HG03354 (cell line): Measurements from ENCODE around the gene PDCD1.
A peak's percentile ranks its signal among the peaks of the same experiment; 100 is the strongest.

Experiments
- ATAC-seq: cut with Tn5 transposase; IDR thresholded peaks from one replicate; pipeline ENCODE4 v1.9.1; 2021; ENCODE audit warnings: mild to moderate bottlenecking; ENCODE audit not compliant: unreplicated experiment, poor library complexity, severe bottlenecking

PDCD1 gene

DNA sequence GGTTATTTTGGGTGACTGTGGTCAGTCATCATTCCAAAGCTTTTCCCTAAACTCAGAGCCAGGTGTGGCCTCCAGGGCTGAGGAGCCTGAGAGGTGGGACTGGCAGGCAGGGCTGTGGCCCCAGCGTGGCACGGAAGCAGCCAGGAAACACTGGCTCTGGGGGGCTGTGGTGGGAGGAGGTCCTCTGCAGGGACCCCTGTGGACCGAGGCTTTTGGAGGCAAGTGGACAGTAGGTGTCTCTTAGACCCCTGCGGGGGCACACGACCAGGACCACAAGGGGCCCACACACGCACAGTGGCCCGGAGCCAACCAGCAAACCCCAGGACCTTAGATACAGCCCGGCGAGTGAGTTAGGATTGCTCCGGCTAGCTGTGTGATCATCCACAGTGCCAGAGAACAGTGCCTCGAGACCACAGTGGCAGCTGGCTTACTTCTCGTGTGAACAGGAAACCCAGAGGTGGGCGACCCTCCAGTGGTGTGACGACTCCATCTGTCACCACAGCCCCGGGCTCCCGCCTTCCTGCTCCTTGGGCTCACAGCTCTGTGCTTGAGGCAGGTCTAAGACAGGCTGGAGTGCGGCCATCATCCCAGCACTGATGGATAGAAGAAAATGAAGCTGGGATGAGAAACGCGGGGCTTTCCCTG, 9.2 kb upstream of the PDCD1 start:
- ATAC-seq: no peak

DNA sequence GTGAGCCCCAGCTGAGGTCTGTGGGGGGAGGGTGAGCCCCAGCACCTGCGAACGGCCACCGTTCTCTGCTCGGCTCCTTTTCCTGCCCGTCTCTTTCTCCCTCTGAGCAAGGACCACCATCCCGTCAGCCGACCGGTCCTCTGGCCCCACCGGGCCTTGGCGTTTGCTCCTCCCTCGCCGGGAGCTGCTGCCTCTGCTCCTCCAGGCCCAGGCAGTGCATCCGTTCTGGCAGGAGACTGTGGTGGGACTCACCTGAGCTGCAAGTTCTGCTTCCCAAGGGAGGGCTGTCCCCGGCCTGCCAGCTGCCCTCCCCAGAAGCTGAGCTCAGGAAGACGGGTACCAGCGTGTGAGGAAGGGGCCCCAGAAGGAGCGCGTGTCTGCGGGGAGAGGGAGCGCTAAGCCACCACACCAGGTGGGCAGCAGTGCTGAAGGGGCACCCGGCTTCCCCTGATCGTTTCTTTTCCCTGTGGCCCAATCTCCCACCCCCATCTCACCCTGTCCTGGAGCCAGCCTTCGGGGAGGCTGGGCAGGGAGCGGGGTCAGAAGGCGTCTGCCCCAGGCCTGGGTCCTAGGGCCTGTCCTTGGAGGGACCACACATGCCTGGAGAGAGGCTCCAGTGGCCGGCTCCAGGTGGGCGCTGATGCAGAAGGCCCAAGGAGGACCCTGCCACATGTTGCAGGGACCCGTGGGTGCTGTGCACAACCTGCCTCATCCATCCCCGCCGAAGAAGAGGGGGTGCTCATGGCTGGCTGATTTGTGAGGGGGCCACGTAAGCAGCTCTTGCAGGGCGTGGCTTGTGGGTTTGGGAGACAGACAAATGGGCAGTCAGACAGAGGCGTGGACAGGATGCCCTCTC, 8.3 kb upstream of the PDCD1 start:
- ATAC-seq: no peak

DNA sequence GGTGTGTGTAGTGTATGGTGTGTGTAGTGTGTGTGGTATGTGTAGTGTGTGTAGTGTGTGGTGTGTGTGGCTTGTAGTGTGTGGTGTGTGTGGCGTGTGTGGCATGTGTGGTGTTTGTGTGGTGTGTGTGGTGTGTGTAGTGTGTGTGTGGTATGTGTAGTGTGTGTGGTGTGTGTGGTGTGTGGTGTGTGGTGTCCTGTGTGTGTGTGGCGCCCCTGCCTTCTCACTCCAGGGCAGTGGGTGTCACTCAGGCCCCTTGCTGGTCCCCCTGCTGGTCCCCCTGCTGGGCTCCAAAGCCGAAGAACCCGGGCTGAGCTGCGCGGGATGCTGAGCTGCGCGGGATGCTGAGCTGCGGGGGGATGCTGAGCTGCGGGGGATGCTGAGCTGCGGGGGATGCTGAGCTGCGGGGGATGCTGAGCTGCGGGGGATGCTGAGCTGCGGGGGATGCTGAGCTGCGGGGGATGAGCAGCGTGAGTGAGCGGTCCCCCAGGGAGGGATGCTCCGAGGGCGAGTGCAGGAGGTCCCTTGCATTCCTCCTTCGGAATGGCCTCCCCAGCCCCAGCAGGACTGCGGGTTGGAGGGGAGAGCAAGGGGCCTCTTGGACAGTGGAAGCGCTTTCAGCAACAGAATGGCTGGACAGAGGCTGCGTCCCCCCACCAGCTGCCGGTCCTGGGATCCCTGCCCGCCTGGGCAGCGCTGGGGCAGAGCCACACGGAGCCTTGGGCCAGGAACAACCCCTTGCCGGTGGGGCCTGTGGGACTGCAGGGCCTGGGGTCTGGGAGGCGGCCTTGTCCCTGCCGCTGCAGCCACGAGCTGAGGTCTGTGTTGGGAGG, 7.5 kb upstream of the PDCD1 start:
- ATAC-seq: no peak

DNA sequence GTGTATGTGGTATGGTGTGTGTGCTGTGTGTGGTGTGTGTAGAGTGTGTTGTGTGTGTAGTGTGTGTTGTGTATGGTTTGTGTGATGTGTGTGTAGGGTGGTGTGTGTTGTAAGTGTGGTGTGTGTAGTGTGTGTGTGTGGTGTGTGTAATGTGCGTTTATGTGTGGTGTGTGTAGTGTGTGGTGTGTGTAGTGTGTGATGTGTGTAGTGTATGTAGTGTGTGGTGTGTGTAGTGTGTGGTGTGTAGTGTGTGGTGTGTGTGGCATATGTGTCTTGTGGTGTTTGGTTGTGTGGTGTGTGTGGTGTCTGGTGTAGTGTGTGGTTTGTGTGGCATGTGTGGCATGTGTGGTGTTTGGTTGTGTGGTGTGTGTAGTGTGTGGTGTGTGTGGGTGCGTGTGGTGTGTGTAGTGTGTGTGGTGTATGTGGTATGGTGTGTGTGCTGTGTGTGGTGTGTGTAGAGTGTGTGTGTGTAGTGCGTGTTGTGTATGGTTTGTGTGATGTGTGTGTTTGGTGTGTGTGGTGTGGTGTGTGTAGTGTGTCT, 6.8 kb upstream of the PDCD1 start:
- no peak for ATAC-seq

DNA sequence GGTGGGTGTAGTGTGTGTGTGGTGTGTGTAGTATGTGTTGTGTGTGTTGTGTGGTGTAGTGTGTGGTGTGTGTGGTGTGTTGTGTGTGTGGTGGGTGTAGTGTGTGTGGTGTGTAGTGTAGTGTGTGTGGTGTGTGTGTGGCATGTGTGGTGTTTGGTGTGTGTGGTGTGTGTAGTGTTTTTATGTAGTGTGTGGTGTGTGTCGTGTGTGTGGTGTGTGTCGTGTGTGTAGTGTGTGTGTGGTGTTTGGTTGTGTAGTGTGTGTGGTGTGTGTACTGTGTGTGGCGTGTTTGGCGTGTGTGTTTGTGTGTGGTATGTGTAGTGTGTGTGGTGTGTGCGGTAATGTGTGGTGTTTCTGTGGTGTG, 6.1 kb upstream of the PDCD1 start:
- ATAC-seq: no peak

DNA sequence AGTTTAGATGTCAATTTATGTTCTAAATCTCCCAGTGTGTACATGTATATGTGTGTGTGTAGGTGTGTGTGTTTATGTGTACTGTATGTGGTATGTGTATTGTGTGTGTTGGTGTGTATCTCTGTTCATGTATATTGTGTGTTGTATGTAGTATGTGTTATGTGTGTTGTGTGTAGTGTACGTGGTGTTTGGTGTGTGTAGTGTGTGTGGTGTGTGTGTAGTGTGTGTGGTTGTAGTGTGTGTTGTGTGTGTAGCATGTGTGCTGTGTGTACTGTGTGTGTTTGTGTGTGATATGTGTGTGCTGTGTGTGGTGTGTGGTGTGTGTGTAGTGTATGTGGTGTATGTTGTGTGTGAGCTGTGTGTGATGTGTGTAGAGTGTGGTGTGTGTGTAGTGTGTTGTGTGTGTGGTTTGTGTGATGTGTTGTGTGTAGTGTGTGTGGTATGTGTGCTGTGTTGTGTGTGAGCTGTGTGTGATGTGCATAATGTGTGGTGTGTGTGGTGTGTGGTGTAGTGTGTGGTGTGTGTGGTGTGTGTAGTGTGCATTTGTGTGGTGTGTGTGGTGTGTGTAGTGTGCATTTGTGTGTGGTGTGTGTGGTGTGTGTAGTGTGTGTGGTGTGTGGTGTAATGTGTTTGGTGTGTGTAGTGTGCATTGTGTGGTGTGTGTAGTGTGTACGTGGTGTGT, 5.6 kb upstream of the PDCD1 start:
- ATAC-seq: no peak

DNA sequence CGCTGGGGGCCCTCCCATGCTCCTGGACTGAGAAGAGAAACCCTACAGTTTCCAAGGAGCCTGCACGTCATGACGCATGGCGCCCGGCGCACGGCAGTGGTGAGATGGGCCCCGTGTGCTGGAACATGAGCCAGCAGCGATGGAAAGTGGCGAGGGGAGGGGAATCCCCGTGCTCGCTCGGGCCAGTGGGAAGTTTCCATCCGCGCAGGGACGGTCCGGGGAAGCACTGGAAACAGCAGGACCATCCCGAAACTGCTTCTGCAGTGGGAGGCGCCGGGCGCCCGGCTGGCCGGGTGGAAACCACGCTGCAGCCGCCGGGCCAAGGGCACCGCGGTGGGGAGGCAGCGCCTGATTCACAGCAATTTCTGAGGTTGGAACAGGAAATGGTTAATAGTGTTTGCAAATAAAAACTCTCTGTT, 4.9 kb upstream of the PDCD1 start:
- no peak for ATAC-seq

DNA sequence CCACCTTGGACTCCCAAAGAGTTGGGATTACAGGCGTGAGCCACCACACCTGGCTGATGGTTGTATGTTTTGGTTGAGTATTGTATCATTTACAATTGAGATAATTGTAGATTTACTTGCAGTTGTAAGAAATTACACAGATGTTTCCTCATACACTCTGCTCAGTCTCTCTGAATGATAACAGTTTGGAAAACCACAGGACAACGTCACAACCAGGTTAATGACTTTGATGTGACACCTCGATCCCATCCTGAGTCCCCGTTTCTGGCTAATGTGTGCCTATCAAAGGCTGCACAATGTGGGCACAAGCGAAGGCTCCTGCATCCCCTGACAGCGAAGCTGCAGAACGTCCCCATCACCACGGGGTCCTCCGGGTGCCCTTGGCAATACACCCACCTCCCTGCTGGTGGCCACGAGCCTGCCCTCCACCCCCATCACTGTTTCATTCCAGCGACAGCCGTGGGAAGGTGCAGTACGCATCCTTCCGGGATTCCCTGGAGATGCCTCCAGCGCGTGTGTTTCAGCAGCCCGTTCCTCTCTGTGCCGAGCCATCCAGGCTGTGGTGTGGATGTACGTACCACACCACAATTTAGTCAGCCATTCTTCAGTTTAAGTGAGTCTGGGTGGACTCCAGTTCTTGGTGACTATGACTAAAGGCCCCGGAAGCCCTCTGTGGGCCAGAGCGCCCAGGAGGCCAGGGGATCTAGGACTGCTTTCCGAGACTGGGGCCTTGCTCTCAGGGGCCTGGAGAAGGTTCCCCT, 4.3 kb upstream of the PDCD1 start:
- no peak for ATAC-seq

DNA sequence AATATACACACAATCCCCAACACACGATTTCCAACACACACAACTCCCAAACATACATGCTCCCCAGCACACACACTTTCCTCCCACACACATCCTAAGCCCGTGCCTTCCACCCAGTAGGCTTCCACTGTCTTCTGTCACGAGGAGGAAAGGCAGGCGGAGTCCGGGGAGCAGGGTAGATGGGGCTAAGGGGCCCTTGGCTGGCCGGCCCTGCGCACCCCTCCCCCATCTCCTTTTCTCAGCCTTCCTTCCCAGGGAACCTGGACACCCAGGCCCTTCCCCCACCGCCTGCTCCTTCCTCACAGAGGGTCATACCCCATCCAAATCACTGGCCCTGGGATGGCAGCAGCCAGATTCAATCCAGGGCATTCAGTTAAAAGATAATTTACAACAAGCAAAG, 3.4 kb upstream of the PDCD1 start:
- no peak for ATAC-seq

DNA sequence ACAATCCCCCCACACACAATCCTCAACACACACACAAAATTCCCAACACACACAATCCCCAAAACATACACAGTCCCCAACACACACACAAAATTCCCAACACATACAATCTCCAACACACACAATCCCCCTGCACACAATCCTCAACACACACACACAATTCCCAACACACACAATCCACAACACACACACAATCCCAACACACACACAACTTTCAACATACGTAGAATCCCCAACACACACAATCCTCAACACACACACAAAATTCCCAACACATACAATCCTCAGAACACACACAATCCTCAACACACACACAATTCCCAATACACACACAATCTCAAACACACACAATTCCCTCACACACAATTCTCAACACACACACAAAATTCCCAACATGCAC, 2.6 kb upstream of the PDCD1 start:
- ATAC-seq: no peak

DNA sequence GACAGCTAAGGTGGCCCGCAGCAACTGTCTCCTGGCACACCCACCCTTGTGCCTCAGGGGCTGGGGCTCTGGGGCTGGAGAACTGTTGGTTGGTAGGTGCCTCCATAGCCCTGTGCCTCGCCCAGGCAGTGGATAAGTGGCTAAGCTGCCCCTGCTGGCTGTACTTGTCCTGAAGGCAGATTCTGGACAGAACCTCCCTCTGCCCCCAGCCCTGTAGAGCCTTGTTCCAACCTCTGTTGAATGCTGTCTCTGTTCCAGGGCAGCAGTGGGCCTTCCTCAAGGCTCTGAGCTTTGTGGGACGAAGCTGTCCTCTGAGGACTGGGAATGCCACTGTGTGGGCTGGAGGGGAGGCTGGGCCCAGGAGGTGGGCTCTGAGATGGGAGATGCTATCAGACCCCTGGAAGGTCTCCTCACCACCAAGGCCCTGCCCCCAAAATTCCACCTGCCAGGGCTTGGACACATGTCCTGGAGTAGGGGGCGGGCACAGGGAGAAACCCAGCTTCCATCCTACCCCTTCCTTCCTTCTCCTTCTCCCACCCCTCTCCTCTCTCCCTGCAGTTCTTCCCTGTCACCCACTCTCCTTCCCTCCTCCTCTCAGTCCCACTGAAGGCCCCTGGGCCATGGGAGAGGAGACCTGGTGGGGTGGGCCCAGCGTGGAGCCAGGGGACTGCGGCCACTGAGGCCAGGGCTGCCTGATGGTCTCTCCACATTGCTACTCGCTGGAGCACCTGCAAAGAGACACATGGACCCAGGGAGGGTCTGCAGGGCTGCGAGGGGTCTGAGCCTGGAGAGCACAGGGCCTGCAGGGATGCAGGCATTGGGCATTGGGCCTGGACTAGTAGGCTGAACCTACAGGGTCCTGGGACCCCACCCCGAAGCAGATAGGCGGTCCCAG, 1.7 kb upstream of the PDCD1 start:
- peak; percentile 8 for ATAC-seq

DNA sequence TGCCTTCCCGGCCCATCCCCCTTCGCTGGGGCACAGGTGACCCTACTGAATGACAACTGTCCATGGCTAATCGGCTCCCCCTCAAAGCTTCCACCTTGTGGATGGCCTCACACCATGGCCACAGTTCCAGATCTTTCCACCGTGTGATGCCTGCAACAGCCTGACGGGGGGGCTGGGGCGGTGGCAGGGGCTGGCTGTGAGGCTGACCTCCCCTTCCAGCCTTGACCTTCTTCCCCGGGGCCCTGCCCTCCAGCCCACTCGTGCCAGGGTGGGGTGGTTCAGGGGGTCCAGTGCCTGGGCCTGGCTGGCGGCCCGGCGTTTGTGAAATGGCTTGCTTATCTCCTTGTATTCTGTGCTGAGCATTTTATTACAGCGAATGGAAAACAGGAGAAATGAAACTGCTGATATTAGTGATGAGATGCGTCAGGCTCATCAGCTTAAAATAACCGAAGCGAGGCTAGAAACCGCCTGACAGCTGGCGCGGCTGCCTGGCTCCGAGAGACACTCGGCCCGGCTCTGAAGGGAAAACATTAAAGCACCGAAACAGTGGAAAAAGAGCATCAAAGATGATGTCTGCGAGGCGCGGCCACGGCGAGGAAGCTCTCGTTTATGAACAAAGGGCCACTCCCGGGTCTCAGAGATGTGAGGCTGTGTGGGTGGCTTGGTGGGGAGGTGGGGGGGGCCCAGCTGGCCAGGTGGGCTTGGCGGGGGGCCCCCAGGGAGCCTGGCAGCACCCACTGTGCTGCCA, 916 bp upstream of the PDCD1 start:
- ATAC-seq: peak; percentile 62

DNA sequence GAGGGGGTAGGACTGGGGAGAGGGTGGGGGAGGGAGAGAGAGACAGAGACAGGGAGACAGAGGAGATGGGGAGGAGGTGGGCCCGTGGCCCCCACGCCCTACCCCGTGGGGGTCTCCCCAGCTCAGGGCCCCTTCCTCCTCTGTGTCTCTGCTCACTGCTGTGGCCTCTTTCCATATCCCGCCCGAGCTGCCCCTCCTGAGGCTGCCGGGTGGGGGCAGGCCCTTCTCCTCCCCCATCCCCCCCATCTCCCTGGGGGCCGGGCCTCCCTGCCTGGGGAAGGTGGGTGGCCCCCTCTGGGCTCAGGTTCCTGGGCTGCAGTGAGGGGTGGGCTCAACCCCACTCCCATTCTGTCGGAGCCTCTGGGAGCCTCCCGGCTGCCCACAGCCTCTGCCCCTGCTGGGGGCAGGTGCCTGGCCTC, 332 bp upstream of the PDCD1 start:
- ATAC-seq: peak; percentile 15

DNA sequence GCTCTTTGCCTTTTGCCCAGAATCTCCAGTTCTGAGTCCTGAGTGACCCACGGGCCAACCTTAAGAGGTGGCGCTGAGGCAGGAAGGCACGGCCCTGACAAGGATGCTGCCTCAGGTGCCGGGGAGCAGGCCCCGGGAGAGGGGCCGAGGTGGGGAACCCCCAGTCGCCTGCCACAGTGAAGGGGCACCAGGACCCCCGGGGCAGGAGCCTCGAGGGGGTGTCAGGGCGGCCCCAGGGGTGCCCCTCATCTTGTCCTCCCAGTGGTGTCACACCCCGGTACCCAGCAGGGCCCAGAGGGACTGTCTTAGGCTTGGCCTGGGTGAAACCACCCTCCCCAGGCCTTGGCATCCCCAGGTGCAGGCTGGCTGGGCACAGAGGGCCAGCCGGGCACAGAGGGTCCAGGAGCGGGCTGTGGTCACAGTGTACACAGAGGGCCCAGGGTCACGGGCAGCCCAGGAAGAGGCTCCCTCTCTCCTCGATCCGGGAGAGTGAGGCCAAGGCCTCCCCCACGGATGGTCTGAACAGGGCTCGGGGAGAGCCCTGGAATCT, 1.0 kb downstream of the PDCD1 start:
- no peak for ATAC-seq

DNA sequence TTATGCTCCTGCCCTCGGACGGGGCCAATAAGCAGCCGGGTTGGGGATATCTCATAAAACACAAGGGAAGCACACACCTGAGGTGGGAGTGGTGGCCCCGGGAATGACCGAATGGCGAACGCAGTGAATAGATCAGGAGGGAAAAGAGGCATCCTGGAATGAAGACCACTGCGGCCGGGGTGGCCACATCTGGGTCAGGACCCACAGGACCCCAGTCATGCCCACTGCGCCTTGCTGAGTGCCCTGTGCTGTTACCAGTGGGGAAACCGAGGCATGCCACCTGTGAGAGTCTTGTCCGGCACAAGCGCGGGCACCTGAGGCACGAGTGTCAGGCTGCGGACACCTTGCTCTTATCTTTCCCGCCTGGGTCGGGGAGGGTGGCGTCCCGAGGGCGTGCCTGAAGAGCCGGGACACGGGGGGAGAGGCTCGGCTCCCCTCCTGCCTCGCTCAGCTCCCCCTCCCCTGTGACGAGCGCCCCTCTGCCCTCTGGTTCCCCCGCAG, 1.6 kb downstream of the PDCD1 start:
- no peak for ATAC-seq

DNA sequence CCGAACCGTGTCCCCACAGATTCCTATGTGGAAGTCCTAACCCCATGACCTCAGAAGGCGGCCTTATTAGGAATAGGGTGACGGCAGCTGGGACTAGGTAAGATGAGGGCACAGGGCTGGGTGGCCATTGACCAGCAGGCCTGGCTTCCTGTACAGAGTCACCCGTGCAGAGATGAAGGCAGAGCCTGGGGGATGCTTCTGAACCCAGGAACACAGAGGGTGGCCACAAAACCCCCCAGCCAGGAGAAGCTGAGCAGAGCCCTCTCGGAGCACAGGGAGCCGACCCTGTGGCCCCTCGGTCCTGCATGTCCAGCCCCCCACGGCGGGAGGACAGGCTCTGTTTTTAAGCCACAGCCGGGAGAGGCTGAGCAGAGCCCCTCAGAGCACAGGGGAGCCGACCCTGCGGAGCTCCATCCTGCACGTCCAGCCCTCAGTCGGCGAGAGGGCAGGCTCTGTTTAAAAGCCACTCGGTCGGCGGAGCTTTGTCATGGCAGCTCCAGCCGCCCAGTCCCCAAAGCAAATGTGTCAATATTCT, 2.7 kb downstream of the PDCD1 start:
- no peak for ATAC-seq
